HG03095 (cell line): ENCODE results near the gene AIRE.
"Not testable (repeated sequence)": the region's sequence is repeated elsewhere in the genome, so short reads cannot be mapped to it uniquely, and the experiment has no call there.

Experiments used
- ATAC-seq: cut with Tn5 transposase; IDR thresholded peaks from one replicate; pipeline ENCODE4 v1.9.1; 2021; ENCODE audit warnings: moderate library complexity; ENCODE audit not compliant: unreplicated experiment

The AIRE gene

GRCh38 chr21:44265734-44266270 lies 19.9 kb upstream of the AIRE start:
- no peak for ATAC-seq

GRCh38 chr21:44267655-44268142 lies 18.0 kb upstream of the AIRE start:
- ATAC-seq, result no peak

GRCh38 chr21:44269090-44269489 lies 16.6 kb upstream of the AIRE start:
- no peak for ATAC-seq

- no peak for ATAC-seq
Observed at GRCh38 chr21:44271558-44272283, 14.0 kb upstream of the AIRE start.

- ATAC-seq, result no peak
Observed at GRCh38 chr21:44272284-44272858, 13.3 kb upstream of the AIRE start.

GRCh38 chr21:44273046-44273445 lies 12.6 kb upstream of the AIRE start:
- no peak for ATAC-seq

- no peak for ATAC-seq
Observed at GRCh38 chr21:44275041-44275440, 10.6 kb upstream of the AIRE start.

- no peak for ATAC-seq
Observed at GRCh38 chr21:44279354-44280260, 6.1 kb upstream of the AIRE start.

GRCh38 chr21:44281801-44282200 lies 3.9 kb upstream of the AIRE start:
- no peak for ATAC-seq

- no peak for ATAC-seq
Observed at GRCh38 chr21:44282370-44282769, 3.3 kb upstream of the AIRE start.

GRCh38 chr21:44283211-44283785 lies 2.4 kb upstream of the AIRE start:
- ATAC-seq, result not testable (repeated sequence)

GRCh38 chr21:44283948-44284347 lies 1.7 kb upstream of the AIRE start:
- no peak for ATAC-seq

GRCh38 chr21:44286086-44286715 lies 525 bp downstream of the AIRE start:
- no peak for ATAC-seq

- ATAC-seq, result no peak
Observed at GRCh38 chr21:44286716-44287632, 1.3 kb downstream of the AIRE start.

GRCh38 chr21:44288251-44289110 lies 2.8 kb downstream of the AIRE start:
- no peak for ATAC-seq

- no peak for ATAC-seq
Observed at GRCh38 chr21:44289381-44290010, 3.8 kb downstream of the AIRE start.

- no peak for ATAC-seq
Observed at GRCh38 chr21:44290327-44291077, 4.8 kb downstream of the AIRE start.
